Prostate gland (tissue), 2 donors: Measurements from ENCODE around the gene PADI6. TPM values are rescaled to one million over a fixed set of nuclear protein-coding genes. Genes with fewer than 3 reads are reported as not detected.

Experiments
- DNase-seq: peaks from one replicate; pipeline ENCODE4 v3.0.0-alpha.2; 2019; ENCODE audit warnings: low spot score
- H3K27ac ChIP-seq, 2 donors: fragments of 200-600 bp; sonication (generic); 2 replicates each; pipeline ENCODE4 v1.5.1; 2017 to 2019
- H3K27me3 ChIP-seq: fragments of 200-600 bp; sonication (generic); replicated peaks from 2 replicates; pipeline ENCODE4 v1.5.1; 2019; ENCODE audit not compliant: insufficient read depth
- H3K36me3 ChIP-seq, 2 donors: fragments of 200-600 bp; sonication (generic); 1 replicate in 1 of 2; 2 replicates in 1 of 2; pipeline versions ENCODE4 v1.5.1 to v1.8.1; 2017 to 2019
- H3K4me1 ChIP-seq: fragments of 200-600 bp; sonication (generic); replicated peaks from 2 replicates; pipeline ENCODE4 v1.5.1; 2019
- H3K4me3 ChIP-seq, 2 donors: fragments of 200-600 bp; sonication (generic); 2 replicates each; pipeline ENCODE4 v1.5.1; 2017 to 2019
- H3K9me3 ChIP-seq: fragments of 200-600 bp; sonication (generic); 2 replicates; pipeline ENCODE4 v1.5.1; 2017
- CTCF ChIP-seq, 4 experiments: fragments of 200-600 bp in 2 of 4; fragments of 450-650 bp in 2 of 4; sonication (generic) in 2 of 4; IDR thresholded peaks; 1 replicate in 3 of 4; 2 replicates in 1 of 4; pipeline ENCODE4 v1.5.1; 2016 to 2019; ENCODE audit warnings: antibody characterized with exemption in 4 of 4, mild to moderate bottlenecking in 2 of 4, moderate library complexity in 2 of 4
- POLR2A ChIP-seq: fragments of 450-650 bp; IDR thresholded peaks from one replicate; pipeline ENCODE4 v1.6.1; 2016; ENCODE audit warnings: antibody characterized with exemption, mild to moderate bottlenecking
- POLR2AphosphoS5 ChIP-seq: sonication (generic); formaldehyde crosslinking; IDR thresholded peaks from one replicate; pipeline ENCODE4 v1.6.1; 2017; ENCODE audit warnings: antibody characterized with exemption
- WGBS: methylation state at CpG from one replicate; pipeline ENCODE4 v1.1.5; 2018; 5-methylcytosine and 5-hydroxymethylcytosine counted together
- intact Hi-C: fragments of 100-400 bp; cut with DNase I; formaldehyde crosslinking; loops from one replicate; pipeline ENCODE4 v1.14.2; 2022
- total RNA-seq, 2 donors: library from RNA; depleted of rRNA; stranded (reverse); fragments of >200 nt; gene quantifications; one replicate each; pipeline ENCODE4 v1.1.0, GENCODE V29; 2016

Gene PADI6
- total RNA-seq, 2 donors from 2014 or later: not detected

GRCh38 chr1:17360272-17360956 is 11.6 kb upstream of the PADI6 start:
- H3K9me3 ChIP-seq: no peaks in the 10 kb centered on the region
- DNase-seq: no peak
- H3K27me3 ChIP-seq: no peaks in the 10 kb centered on the region
- H3K4me3 ChIP-seq: no peak overlapping the region
- WGBS: 78% methylated on average over 11 of the region's 11 CpGs
- H3K27ac ChIP-seq: no peak overlapping the region
- H3K36me3 ChIP-seq: no peaks in the 10 kb centered on the region
- no peak for TF ChIP-seq CTCF (IDR thresholded peaks at IDR 0.05)
- no peak for TF ChIP-seq POLR2AphosphoS5
- no peak for TF ChIP-seq POLR2A
- no peaks in the 10 kb centered on the region for H3K4me1 ChIP-seq
- intact Hi-C loops: no loop called here

GRCh38 chr1:17361687-17362086 is 10.3 kb upstream of the PADI6 start:
- Histone ChIP-seq H3K27ac (no peak overlapping the region), H3K4me1 (no peaks in the 10 kb centered on the region), H3K9me3 (no peaks in the 10 kb centered on the region), H3K36me3 (no peaks in the 10 kb centered on the region), H3K27me3 (no peaks in the 10 kb centered on the region), H3K4me3 (no peak overlapping the region)
- WGBS: 89% methylated on average over 4 of the region's 4 CpGs
- TF ChIP-seq POLR2AphosphoS5: no peak
- TF ChIP-seq CTCF (IDR thresholded peaks at IDR 0.05): no peak
- TF ChIP-seq POLR2A: no peak
- no peak for DNase-seq
- intact Hi-C loops: no loop called here

- no peak for DNase-seq
- no peaks in the 10 kb centered on the region for H3K36me3 ChIP-seq
- no peak overlapping the region for H3K27ac ChIP-seq
- no peaks in the 10 kb centered on the region for H3K9me3 ChIP-seq
- intact Hi-C loops: no loop called here
- 93% methylated on average over 12 of the region's 12 CpGs for WGBS
- H3K4me3 ChIP-seq: no peak overlapping the region
- no peaks in the 10 kb centered on the region for H3K27me3 ChIP-seq
- H3K4me1 ChIP-seq: no peaks in the 10 kb centered on the region
- no peak for TF ChIP-seq POLR2AphosphoS5
- TF ChIP-seq POLR2A: no peak
- no peak for TF ChIP-seq CTCF (IDR thresholded peaks at IDR 0.05)
Observed at GRCh38 chr1:17363351-17363750, 8.6 kb upstream of the PADI6 start.

GRCh38 chr1:17363771-17364170 is 8.2 kb upstream of the PADI6 start:
- 67% methylated on average over 4 of the region's 4 CpGs for WGBS
- intact Hi-C loops: no loop called here
- no peaks in the 10 kb centered on the region for H3K27me3 ChIP-seq

More at GRCh38 chr1:17363771-17364170, 8.2 kb upstream of the PADI6 start:
- TF ChIP-seq CTCF (IDR thresholded peaks at IDR 0.05) (no peak), POLR2A (no peak), POLR2AphosphoS5 (no peak)
- H3K4me1 ChIP-seq: no peaks in the 10 kb centered on the region
- no peak for DNase-seq
- H3K36me3 ChIP-seq: no peaks in the 10 kb centered on the region
- no peak overlapping the region for H3K27ac ChIP-seq
- H3K4me3 ChIP-seq: no peak overlapping the region
- H3K9me3 ChIP-seq: no peaks in the 10 kb centered on the region
